GM10248 (cell line): ENCODE measurements around the gene SF3B4.
"Not testable (repeated sequence)": the region's sequence is repeated elsewhere in the genome, so short reads cannot be mapped to it uniquely, and the experiment has no call there.

Experiments
- CTCF ChIA-PET: fragments of 300-600 bp; sonication (Branson Sonifier 250); formaldehyde crosslinking; extraction: SDS; loops from one replicate; lab custom pipeline; 2021; ENCODE audit warnings: antibody characterized with exemption; lab: Yijun Ruan, JAX
- POLR2A ChIA-PET: fragments of 350-650 bp; sonication (Branson Sonifier 250); formaldehyde crosslinking; extraction: SDS; loops from one replicate; lab custom pipeline; 2020; ENCODE audit warnings: antibody characterized with exemption; lab: Yijun Ruan, JAX
- DNase-seq: peaks from one replicate; pipeline ENCODE4 v3.0.0; 2012; ENCODE audit errors: extremely low spot score
- TF ChIP-seq, protein P1 (sequence below): IDR thresholded peaks from 2 replicates; pipeline ENCODE4 v1.5.1; 2012; ENCODE audit warnings: mild to moderate bottlenecking, low read depth; ENCODE audit errors: extremely low read depth, missing control alignments, control extremely low read depth

The SF3B4 gene

DNA sequence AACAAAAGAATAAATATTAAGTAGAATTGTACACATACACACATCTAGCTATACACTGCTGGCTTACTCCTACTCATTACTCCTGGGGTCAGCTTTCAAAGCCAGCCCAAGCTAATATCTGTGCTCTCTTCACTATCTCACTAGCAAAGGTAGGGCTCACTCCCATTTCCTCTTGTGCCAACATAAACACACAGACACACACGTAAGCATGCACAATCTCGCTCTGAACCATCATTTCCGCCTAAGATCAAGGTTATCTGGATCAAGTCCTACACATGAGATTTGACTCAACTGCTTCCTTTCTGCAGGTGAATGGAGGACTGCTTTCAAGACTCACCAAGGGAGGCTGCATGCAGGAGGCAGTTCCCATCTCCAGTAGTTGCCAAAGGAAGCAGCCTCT is 37.8 kb upstream of the SF3B4 start:
- ChIA-PET CTCF (interaction anchor here (1.4 to 1.6 kb wide), 2 partner anchors 85 to 264 kb away, joined by 3 to 4 read pairs; no protein-coding TSS in a partner anchor), POLR2A (no interaction called here)
- TF ChIP-seq, protein P1, sequence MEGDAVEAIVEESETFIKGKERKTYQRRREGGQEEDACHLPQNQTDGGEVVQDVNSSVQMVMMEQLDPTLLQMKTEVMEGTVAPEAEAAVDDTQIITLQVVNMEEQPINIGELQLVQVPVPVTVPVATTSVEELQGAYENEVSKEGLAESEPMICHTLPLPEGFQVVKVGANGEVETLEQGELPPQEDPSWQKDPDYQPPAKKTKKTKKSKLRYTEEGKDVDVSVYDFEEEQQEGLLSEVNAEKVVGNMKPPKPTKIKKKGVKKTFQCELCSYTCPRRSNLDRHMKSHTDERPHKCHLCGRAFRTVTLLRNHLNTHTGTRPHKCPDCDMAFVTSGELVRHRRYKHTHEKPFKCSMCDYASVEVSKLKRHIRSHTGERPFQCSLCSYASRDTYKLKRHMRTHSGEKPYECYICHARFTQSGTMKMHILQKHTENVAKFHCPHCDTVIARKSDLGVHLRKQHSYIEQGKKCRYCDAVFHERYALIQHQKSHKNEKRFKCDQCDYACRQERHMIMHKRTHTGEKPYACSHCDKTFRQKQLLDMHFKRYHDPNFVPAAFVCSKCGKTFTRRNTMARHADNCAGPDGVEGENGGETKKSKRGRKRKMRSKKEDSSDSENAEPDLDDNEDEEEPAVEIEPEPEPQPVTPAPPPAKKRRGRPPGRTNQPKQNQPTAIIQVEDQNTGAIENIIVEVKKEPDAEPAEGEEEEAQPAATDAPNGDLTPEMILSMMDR = no peak
- no peak for DNase-seq

DNA sequence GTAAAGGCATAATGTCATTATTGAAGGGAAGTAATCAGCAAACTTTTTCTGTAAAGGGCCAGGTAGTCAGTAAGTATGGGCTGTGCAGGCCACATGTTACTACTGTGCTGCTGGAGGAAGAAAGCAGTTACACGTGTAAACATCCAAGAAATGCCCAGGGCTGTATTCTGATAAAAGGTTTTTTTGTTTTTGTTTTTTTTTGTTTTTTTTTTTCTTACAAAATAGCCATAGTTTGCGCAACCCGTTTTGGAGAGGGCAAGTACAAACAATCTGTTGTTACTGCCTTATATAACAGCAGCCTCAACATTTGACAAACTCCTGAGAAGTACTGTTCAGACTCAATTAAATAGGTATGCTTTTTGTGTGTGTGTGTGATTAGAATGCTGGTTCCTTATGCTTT is 35.8 kb upstream of the SF3B4 start:
- TF ChIP-seq, protein P1 = no peak
- ChIA-PET CTCF (interaction anchor here (1.0 to 2.4 kb wide), 9 partner anchors 9 to 221 kb away, joined by 3 to 17 read pairs (median 6); no protein-coding TSS in a partner anchor), POLR2A (no interaction called here)
- DNase-seq = no peak

DNA sequence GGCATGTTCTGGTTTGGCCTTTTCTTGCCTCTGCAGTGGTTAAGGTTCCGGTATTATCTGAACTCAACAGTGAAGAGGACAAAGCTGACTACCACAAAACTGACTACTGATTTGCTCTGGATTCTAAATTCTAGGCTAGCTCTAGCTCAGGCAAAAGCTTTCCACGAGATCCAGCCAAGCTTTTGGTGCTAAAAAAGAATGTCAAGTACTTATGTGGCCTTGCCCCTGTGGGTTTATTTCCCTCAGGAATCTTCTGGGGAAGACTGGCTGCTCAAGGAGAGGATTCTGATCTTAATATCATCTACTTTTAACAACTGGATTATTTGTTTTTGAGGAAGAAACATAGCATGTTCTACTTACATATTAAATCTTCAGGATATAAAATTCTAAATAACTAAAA is 35.1 kb upstream of the SF3B4 start:
- ChIA-PET POLR2A (interaction anchor here (1.1 kb wide), 1 partner anchor 75 kb away, joined by 3 read pairs; a partner anchor contains a TSS), CTCF (interaction anchor here (0.6 to 3.3 kb wide), 41 partner anchors 10 to 225 kb away, joined by 3 to 24 read pairs (median 5); partner anchors contain the start of gene OTUD7B)
- TF ChIP-seq, protein P1 = no peak
- no peak for DNase-seq

DNA sequence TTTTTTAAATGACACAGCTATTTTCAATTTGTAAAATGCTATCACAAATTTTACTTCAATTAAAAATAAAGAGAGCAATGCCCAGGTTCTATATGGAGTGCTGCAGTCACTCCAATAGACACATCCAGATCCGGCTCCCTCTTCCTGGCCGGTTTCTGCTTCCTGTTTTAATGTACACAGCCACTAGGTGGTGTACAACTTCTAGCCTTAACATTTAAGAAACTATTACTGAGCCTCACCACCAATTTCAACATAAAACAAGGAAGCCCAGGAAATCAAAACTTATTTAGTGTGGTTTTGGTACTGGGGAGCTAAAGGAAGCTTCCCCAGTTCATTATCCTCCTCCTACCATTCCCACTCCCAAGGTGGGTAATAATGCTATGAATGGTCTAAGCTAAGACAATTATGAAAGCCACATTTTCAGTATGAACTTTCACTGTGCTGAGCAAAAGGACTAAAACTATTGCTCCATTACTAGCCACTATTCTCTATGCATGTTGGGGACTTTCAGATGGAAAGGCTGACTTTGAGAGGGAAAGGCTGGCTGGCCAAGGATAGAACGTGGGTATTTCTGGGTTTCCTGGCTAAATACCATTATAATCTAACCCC is 34.5 kb upstream of the SF3B4 start:
- DNase-seq = peak; percentile 61
- CTCF ChIA-PET = interaction anchor here (0.6 to 3.3 kb wide), 43 partner anchors 10 to 225 kb away, joined by 3 to 24 read pairs (median 5); partner anchors contain the start of gene OTUD7B
- POLR2A ChIA-PET = interaction anchor here (1.1 kb wide), 1 partner anchor 74 kb away, joined by 3 read pairs; a partner anchor contains a TSS
- TF ChIP-seq, protein P1 = peak; percentile 74

DNA sequence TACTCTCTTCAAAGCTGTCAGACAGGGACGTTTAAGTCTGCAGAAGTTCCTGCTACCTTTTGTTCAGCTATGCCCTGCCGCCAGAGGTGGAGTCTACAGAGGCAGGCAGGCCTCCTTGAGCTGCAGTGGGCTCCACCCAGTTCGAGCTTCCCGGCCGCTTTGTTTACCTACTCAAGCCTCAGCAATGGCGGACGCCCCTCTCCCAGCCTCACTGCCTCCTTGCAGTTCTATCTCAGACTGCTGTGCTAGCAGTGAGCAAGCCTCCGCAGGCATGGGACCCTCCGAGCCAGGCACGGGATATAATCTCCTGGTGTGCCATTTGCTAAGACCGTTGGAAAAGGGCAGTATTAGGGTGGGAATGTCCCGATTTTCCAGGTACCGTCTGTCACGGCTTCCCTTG is 29.9 kb upstream of the SF3B4 start:
- DNase-seq, POLR2A ChIA-PET, CTCF ChIA-PET: not testable (repeated sequence)

DNA sequence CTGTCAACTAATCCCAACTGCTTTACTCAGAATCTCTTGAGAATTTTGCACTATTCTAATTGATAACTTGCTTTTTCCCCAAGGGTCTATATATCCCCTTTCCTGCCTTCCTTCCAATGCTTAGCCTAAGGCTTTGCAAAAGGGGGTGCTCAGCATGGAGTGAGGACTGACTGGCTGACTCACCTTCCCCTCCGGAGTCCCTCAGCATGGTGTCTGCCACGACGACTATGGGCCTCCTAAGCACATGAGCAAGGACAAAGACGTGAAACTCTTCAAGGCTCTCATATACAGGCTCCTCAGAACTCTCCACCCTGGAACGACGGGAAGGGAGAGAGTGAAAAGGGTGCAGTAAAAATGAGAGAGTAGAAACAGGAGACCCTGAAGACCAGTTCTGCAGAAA is 22.3 kb upstream of the SF3B4 start:
- CTCF ChIA-PET = no interaction called here
- no peak for DNase-seq
- TF ChIP-seq, protein P1 = no peak
- POLR2A ChIA-PET = no interaction called here

DNA sequence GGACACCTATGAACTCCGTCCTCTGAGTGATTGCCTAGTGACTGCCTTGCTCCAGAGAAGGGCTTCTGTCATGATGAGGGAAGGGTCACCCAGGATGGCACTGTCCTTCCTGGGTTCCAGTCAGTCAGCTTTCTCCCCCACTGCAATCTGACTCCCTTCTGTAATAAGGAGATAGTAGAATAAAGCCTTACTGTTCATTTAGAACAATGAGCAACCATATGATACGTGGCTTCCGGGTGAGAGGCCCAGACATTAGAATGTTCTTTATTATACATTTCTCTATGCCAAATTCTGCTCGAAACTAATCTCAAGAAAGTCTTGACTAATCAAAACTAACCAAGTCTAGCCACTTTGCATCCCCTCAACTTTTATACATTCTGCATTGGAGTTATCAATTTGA is 17.6 kb upstream of the SF3B4 start:
- CTCF ChIA-PET = interaction anchor here (4.7 kb wide), 1 partner anchor 16 kb away, joined by 21 read pairs; no protein-coding TSS in a partner anchor
- POLR2A ChIA-PET = no interaction called here
- DNase-seq = no peak
- TF ChIP-seq, protein P1 = no peak
